ENCODE data around the gene CDCA4.

CDCA4 gene

GRCh38 chr14:105026033-105026785, 5.3 kb upstream of the CDCA4 start:
- H3K9ac ChIP-seq (ENCODE audit: low read length in 5 of 5): no peak overlapping the region
- no peak overlapping the region for H3K4me3 ChIP-seq (ENCODE audit: low read depth in 1 of 5, low read length in 5 of 5)
- peaks cover 0 to 11% (median 9%) of the 10 kb centered on the region in 5 donors for H3K4me1 ChIP-seq (ENCODE audit: control insufficient read depth in 5 of 5, insufficient read depth in 5 of 5, low read length in 5 of 5)
- H3K9me3 ChIP-seq (ENCODE audit: control insufficient read depth in 5 of 5, low read length in 5 of 5): no peaks in the 10 kb centered on the region
- no peak overlapping the region for H3K27ac ChIP-seq (ENCODE audit: low read depth, low read length)
- no peaks in the 10 kb centered on the region for H3K27me3 ChIP-seq (ENCODE audit: control insufficient read depth in 5 of 5, insufficient read depth in 4 of 5, low read length in 5 of 5)
- H3K36me3 ChIP-seq (ENCODE audit: control insufficient read depth in 5 of 5, insufficient read depth in 5 of 5, low read length in 5 of 5): no peaks in the 10 kb centered on the region

- Histone ChIP-seq H3K27ac (ENCODE audit: low read depth, low read length) (no peak overlapping the region), H3K9ac (ENCODE audit: low read length in 5 of 5) (no peak overlapping the region), H3K4me1 (ENCODE audit: control insufficient read depth in 5 of 5, insufficient read depth in 5 of 5, low read length in 5 of 5) (peaks cover 0 to 15% (median 11%) of the 10 kb centered on the region in 5 donors), H3K36me3 (ENCODE audit: control insufficient read depth in 5 of 5, insufficient read depth in 5 of 5, low read length in 5 of 5) (no peaks in the 10 kb centered on the region), H3K4me3 (ENCODE audit: low read depth in 1 of 5, low read length in 5 of 5) (no peak overlapping the region), H3K27me3 (ENCODE audit: control insufficient read depth in 5 of 5, insufficient read depth in 4 of 5, low read length in 5 of 5) (no peaks in the 10 kb centered on the region), H3K9me3 (ENCODE audit: control insufficient read depth in 5 of 5, low read length in 5 of 5) (no peaks in the 10 kb centered on the region)
Measured at GRCh38 chr14:105025429-105025828, 4.5 kb upstream of the CDCA4 start.

GRCh38 chr14:105023791-105024480, 3.1 kb upstream of the CDCA4 start:
- no peak overlapping the region for H3K9ac ChIP-seq (ENCODE audit: low read length in 5 of 5)
- H3K27ac ChIP-seq (ENCODE audit: low read depth, low read length): no peak overlapping the region
- peaks cover 2 to 30% (median 21%) of the 10 kb centered on the region in 5 donors for H3K4me1 ChIP-seq (ENCODE audit: control insufficient read depth in 5 of 5, insufficient read depth in 5 of 5, low read length in 5 of 5)
- no peaks in the 10 kb centered on the region for H3K36me3 ChIP-seq (ENCODE audit: control insufficient read depth in 5 of 5, insufficient read depth in 5 of 5, low read length in 5 of 5)
- H3K9me3 ChIP-seq (ENCODE audit: control insufficient read depth in 5 of 5, low read length in 5 of 5): no peaks in the 10 kb centered on the region
- H3K27me3 ChIP-seq (ENCODE audit: control insufficient read depth in 5 of 5, insufficient read depth in 4 of 5, low read length in 5 of 5): no peaks in the 10 kb centered on the region
- no peak overlapping the region for H3K4me3 ChIP-seq (ENCODE audit: low read depth in 1 of 5, low read length in 5 of 5)

- H3K9ac ChIP-seq (ENCODE audit: low read length in 5 of 5): no peak overlapping the region
- H3K36me3 ChIP-seq (ENCODE audit: control insufficient read depth in 5 of 5, insufficient read depth in 5 of 5, low read length in 5 of 5): no peaks in the 10 kb centered on the region
- H3K4me3 ChIP-seq (ENCODE audit: low read depth in 1 of 5, low read length in 5 of 5): no peak overlapping the region
- no peak overlapping the region for H3K27ac ChIP-seq (ENCODE audit: low read depth, low read length)
- no peaks in the 10 kb centered on the region for H3K9me3 ChIP-seq (ENCODE audit: control insufficient read depth in 5 of 5, low read length in 5 of 5)
- H3K27me3 ChIP-seq (ENCODE audit: control insufficient read depth in 5 of 5, insufficient read depth in 4 of 5, low read length in 5 of 5): no peaks in the 10 kb centered on the region
- peaks cover 2 to 31% (median 22%) of the 10 kb centered on the region in 5 donors for H3K4me1 ChIP-seq (ENCODE audit: control insufficient read depth in 5 of 5, insufficient read depth in 5 of 5, low read length in 5 of 5)
Measured at GRCh38 chr14:105023144-105023543, 2.3 kb upstream of the CDCA4 start.

- Histone ChIP-seq H3K4me3 (ENCODE audit: low read depth in 1 of 5, low read length in 5 of 5) (peak overlapping the region in 1 of 5 donors; percentile 77), H3K4me1 (ENCODE audit: control insufficient read depth in 5 of 5, insufficient read depth in 5 of 5, low read length in 5 of 5) (peaks cover 2 to 31% (median 22%) of the 10 kb centered on the region in 5 donors), H3K36me3 (ENCODE audit: control insufficient read depth in 5 of 5, insufficient read depth in 5 of 5, low read length in 5 of 5) (no peaks in the 10 kb centered on the region), H3K9me3 (ENCODE audit: control insufficient read depth in 5 of 5, low read length in 5 of 5) (no peaks in the 10 kb centered on the region), H3K27me3 (ENCODE audit: control insufficient read depth in 5 of 5, insufficient read depth in 4 of 5, low read length in 5 of 5) (no peaks in the 10 kb centered on the region), H3K9ac (ENCODE audit: low read length in 5 of 5) (peak overlapping the region in 1 of 5 donors; percentile 76), H3K27ac (ENCODE audit: low read depth, low read length) (no peak overlapping the region)
Measured at GRCh38 chr14:105022276-105022670, 1.4 kb upstream of the CDCA4 start.

GRCh38 chr14:105021656-105022275, 883 bp upstream of the CDCA4 start:
- Histone ChIP-seq H3K27ac (ENCODE audit: low read depth, low read length) (peak overlapping the region; percentile 74), H3K4me1 (ENCODE audit: control insufficient read depth in 5 of 5, insufficient read depth in 5 of 5, low read length in 5 of 5) (peaks cover 2 to 31% (median 22%) of the 10 kb centered on the region in 5 donors), H3K9ac (ENCODE audit: low read length in 5 of 5) (peak overlapping the region; percentile 39 to 89 (median 84)), H3K4me3 (ENCODE audit: low read depth in 1 of 5, low read length in 5 of 5) (peak overlapping the region; percentile 59 to 81 (median 76)), H3K9me3 (ENCODE audit: control insufficient read depth in 5 of 5, low read length in 5 of 5) (no peaks in the 10 kb centered on the region), H3K36me3 (ENCODE audit: control insufficient read depth in 5 of 5, insufficient read depth in 5 of 5, low read length in 5 of 5) (no peaks in the 10 kb centered on the region), H3K27me3 (ENCODE audit: control insufficient read depth in 5 of 5, insufficient read depth in 4 of 5, low read length in 5 of 5) (no peaks in the 10 kb centered on the region)

- no peaks in the 10 kb centered on the region for H3K36me3 ChIP-seq (ENCODE audit: control insufficient read depth in 5 of 5, insufficient read depth in 5 of 5, low read length in 5 of 5)
- no peak overlapping the region for H3K27ac ChIP-seq (ENCODE audit: low read depth, low read length)
- no peaks in the 10 kb centered on the region for H3K27me3 ChIP-seq (ENCODE audit: control insufficient read depth in 5 of 5, insufficient read depth in 4 of 5, low read length in 5 of 5)
- peak overlapping the region; percentile 65 to 78 (median 69) for H3K4me3 ChIP-seq (ENCODE audit: low read depth in 1 of 5, low read length in 5 of 5)
- no peaks in the 10 kb centered on the region for H3K9me3 ChIP-seq (ENCODE audit: control insufficient read depth in 5 of 5, low read length in 5 of 5)
- H3K4me1 ChIP-seq (ENCODE audit: control insufficient read depth in 5 of 5, insufficient read depth in 5 of 5, low read length in 5 of 5): peaks cover 2 to 31% (median 22%) of the 10 kb centered on the region in 5 donors
- H3K9ac ChIP-seq (ENCODE audit: low read length in 5 of 5): peak overlapping the region; percentile 38 to 84 (median 73)
Measured at GRCh38 chr14:105019861-105020814, 745 bp downstream of the CDCA4 start.

- Histone ChIP-seq H3K27me3 (ENCODE audit: control insufficient read depth in 5 of 5, insufficient read depth in 4 of 5, low read length in 5 of 5) (no peaks in the 10 kb centered on the region), H3K27ac (ENCODE audit: low read depth, low read length) (no peak overlapping the region), H3K9ac (ENCODE audit: low read length in 5 of 5) (no peak overlapping the region), H3K36me3 (ENCODE audit: control insufficient read depth in 5 of 5, insufficient read depth in 5 of 5, low read length in 5 of 5) (no peaks in the 10 kb centered on the region), H3K9me3 (ENCODE audit: control insufficient read depth in 5 of 5, low read length in 5 of 5) (no peaks in the 10 kb centered on the region), H3K4me3 (ENCODE audit: low read depth in 1 of 5, low read length in 5 of 5) (no peak overlapping the region), H3K4me1 (ENCODE audit: control insufficient read depth in 5 of 5, insufficient read depth in 5 of 5, low read length in 5 of 5) (peaks cover 2 to 31% (median 22%) of the 10 kb centered on the region in 5 donors)
Measured at GRCh38 chr14:105018414-105018813, 2.5 kb downstream of the CDCA4 start.

- Histone ChIP-seq H3K4me1 (ENCODE audit: control insufficient read depth in 5 of 5, insufficient read depth in 5 of 5, low read length in 5 of 5) (peaks cover 2 to 24% (median 15%) of the 10 kb centered on the region in 5 donors), H3K27ac (ENCODE audit: low read depth, low read length) (no peak overlapping the region), H3K4me3 (ENCODE audit: low read depth in 1 of 5, low read length in 5 of 5) (no peak overlapping the region), H3K36me3 (ENCODE audit: control insufficient read depth in 5 of 5, insufficient read depth in 5 of 5, low read length in 5 of 5) (peaks cover 0 to 10% (median 8%) of the 10 kb centered on the region in 5 donors), H3K9ac (ENCODE audit: low read length in 5 of 5) (no peak overlapping the region), H3K27me3 (ENCODE audit: control insufficient read depth in 5 of 5, insufficient read depth in 4 of 5, low read length in 5 of 5) (no peaks in the 10 kb centered on the region), H3K9me3 (ENCODE audit: control insufficient read depth in 5 of 5, low read length in 5 of 5) (no peaks in the 10 kb centered on the region)
Measured at GRCh38 chr14:105015905-105016304, 5.0 kb downstream of the CDCA4 start.
